IPS-15b (cell line): ENCODE measurements around the gene BMP5.

Experiments used
- H3K27me3 ChIP-seq: one replicate; pipeline ENCODE4 v1.6.1; 2013; ENCODE audit warnings: low read length; ENCODE audit not compliant: control insufficient read depth, insufficient read depth
- H3K36me3 ChIP-seq: one replicate; pipeline ENCODE4 v1.6.1; 2013; ENCODE audit warnings: low read length; ENCODE audit not compliant: control insufficient read depth, insufficient read depth
- H3K4me1 ChIP-seq: one replicate; pipeline ENCODE4 v1.6.1; 2013; ENCODE audit warnings: mild to moderate bottlenecking, low read length; ENCODE audit not compliant: control insufficient read depth, insufficient read depth
- H3K4me3 ChIP-seq: one replicate; pipeline ENCODE4 v1.5.1; 2013; ENCODE audit warnings: low read depth, low read length
- H3K9ac ChIP-seq: one replicate; pipeline ENCODE4 v1.6.1; 2013; ENCODE audit warnings: low read depth, mild to moderate bottlenecking, low read length
- H3K9me3 ChIP-seq: one replicate; pipeline ENCODE4 v1.6.1; 2013; ENCODE audit warnings: mild to moderate bottlenecking, low read length; ENCODE audit not compliant: control insufficient read depth, insufficient read depth

The BMP5 gene

GRCh38 chr6:55704421-55704820, 171.0 kb downstream of the BMP5 start:
- Histone ChIP-seq H3K4me3 (no peak overlapping the region), H3K27me3 (no peaks in the 10 kb centered on the region), H3K4me1 (no peaks in the 10 kb centered on the region), H3K9me3 (no peaks in the 10 kb centered on the region), H3K9ac (no peak overlapping the region), H3K36me3 (no peaks in the 10 kb centered on the region)
